ENCODE data around the gene CPNE1. TPM values are rescaled to one million over a fixed set of nuclear protein-coding genes. Genes with fewer than 3 reads are reported as not detected.

The CPNE1 gene
- total RNA-seq, 1 experiment from 2014 or later = 222 TPM

DNA sequence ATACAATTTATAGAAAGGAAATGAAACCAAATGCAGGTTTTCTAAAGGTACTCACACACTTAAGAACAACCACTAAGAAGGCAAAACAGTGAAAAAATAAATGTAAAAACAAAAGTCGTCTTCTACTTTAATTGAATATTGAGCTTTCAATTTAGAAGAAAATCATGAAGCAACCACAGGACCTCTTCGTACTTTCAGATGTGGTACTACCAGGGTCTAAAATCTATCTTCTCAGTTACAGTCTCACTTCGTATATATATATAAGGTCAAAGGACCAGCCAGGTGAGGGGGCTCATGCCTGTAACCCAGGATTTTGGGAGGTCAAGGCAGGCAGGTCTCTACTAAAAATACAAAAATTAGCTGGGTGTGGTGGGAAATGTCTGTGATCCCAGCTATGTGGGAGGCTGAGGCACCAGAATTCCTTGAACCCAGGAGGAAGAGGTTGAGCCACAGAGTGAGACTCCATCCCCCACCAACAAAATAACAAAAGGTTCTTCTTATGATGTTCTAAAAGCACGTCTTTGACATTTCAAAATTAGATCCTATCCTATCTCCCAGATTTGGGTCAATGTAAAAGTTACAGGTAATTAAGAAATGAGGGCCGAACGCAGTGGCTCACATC, 47.0 kb upstream of the CPNE1 start:
- Histone ChIP-seq H3K4me1 (ENCODE audit: insufficient read depth, low read length) (no peaks in the 10 kb centered on the region), H3K79me2 (ENCODE audit: low read length) (peaks cover 68% of the 10 kb centered on the region), H3K27me3 (ENCODE audit: low read length) (no peaks in the 10 kb centered on the region), H3K4me3 (ENCODE audit: low read length) (no peak overlapping the region), H3F3A (ENCODE audit: low read length, unreplicated experiment) (peaks cover 46% of the 10 kb centered on the region), H3K27ac (ENCODE audit: low read length) (no peak overlapping the region), H4K20me1 (ENCODE audit: low read length) (peaks cover 58% of the 10 kb centered on the region), H3K36me3 (ENCODE audit: low read depth, low read length) (peaks cover 91% of the 10 kb centered on the region), H3K9me3 (ENCODE audit: low read length) (no peaks in the 10 kb centered on the region), H3K9me2 (replicated peaks; ENCODE audit: low read length) (no peaks in the 10 kb centered on the region), H2AFZ (ENCODE audit: low read length) (no peak overlapping the region), H3K4me2 (ENCODE audit: low read length) (no peak overlapping the region), H3K9ac (ENCODE audit: low read length) (no peak overlapping the region)
- CTCF ChIA-PET = no interaction called here
- intact Hi-C loops (cut with micrococcal nuclease) = no loop called here
- DNase-seq = no peak
- no peak for TF ChIP-seq EZH2phosphoT487 (IDR thresholded peaks at IDR 0.05; ENCODE audit: borderline replicate concordance, low read length)
- TF ChIP-seq, protein P1, sequence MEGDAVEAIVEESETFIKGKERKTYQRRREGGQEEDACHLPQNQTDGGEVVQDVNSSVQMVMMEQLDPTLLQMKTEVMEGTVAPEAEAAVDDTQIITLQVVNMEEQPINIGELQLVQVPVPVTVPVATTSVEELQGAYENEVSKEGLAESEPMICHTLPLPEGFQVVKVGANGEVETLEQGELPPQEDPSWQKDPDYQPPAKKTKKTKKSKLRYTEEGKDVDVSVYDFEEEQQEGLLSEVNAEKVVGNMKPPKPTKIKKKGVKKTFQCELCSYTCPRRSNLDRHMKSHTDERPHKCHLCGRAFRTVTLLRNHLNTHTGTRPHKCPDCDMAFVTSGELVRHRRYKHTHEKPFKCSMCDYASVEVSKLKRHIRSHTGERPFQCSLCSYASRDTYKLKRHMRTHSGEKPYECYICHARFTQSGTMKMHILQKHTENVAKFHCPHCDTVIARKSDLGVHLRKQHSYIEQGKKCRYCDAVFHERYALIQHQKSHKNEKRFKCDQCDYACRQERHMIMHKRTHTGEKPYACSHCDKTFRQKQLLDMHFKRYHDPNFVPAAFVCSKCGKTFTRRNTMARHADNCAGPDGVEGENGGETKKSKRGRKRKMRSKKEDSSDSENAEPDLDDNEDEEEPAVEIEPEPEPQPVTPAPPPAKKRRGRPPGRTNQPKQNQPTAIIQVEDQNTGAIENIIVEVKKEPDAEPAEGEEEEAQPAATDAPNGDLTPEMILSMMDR (conservative IDR thresholded peaks at IDR 0.05; ENCODE audit: low read depth, low read length) = no peak
- TF ChIP-seq EZH2 (IDR thresholded peaks at IDR 0.05; ENCODE audit: low read length, unreplicated experiment) = no peak
- no TSS peak for BruUV-seq (replicated peaks)
- POLR2A ChIA-PET (ENCODE audit: unreplicated experiment) = interaction anchor here (0.6 kb wide), 1 partner anchor 23 kb away, joined by 3 read pairs; no protein-coding TSS in a partner anchor
- ATAC-seq = no peak

DNA sequence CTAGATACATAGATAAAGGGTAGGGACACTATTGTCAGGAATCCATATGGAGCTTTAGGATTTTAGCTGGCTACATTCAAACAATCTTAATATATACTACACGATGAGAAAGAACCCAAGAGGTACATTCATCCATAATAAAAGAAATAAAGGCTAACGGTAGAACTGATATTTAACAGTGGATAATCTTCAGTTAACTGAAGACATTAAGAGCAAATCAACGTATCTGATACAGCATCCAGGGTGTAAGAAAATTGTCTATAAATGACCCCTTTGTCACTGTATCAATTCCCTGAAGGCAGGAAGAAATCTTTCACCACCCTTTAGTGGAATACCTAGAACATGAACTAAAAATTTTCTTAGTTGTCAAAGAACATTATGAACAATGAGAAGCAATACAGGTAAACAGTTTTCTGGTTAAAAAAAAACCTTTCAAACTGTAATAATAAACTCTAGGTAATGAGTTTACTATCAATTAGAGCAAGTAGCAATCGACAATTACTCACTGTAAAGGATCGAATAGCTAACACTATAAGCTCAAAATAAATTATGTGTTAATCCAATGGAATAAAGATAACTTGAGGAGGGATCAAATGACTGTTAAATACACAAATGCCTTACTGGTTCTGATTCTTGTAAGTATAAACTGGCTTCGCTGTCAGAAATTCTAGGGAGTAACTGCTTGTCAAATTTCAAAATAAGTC, 46.3 kb upstream of the CPNE1 start:
- no peak for TF ChIP-seq EZH2phosphoT487 (IDR thresholded peaks at IDR 0.05; ENCODE audit: borderline replicate concordance, low read length)
- Histone ChIP-seq H3K9ac (ENCODE audit: low read length) (no peak overlapping the region), H4K20me1 (ENCODE audit: low read length) (peaks cover 53% of the 10 kb centered on the region), H3K36me3 (ENCODE audit: low read depth, low read length) (peaks cover 90% of the 10 kb centered on the region), H3K9me2 (replicated peaks; ENCODE audit: low read length) (no peaks in the 10 kb centered on the region), H3K4me1 (ENCODE audit: insufficient read depth, low read length) (no peaks in the 10 kb centered on the region), H3K27me3 (ENCODE audit: low read length) (no peaks in the 10 kb centered on the region), H3K4me2 (ENCODE audit: low read length) (no peak overlapping the region), H3K79me2 (ENCODE audit: low read length) (peaks cover 61% of the 10 kb centered on the region), H3F3A (ENCODE audit: low read length, unreplicated experiment) (peaks cover 47% of the 10 kb centered on the region), H3K4me3 (ENCODE audit: low read length) (no peak overlapping the region), H2AFZ (ENCODE audit: low read length) (no peak overlapping the region), H3K27ac (ENCODE audit: low read length) (no peak overlapping the region), H3K9me3 (ENCODE audit: low read length) (no peaks in the 10 kb centered on the region)
- ATAC-seq (no peak), DNase-seq (no peak)
- CTCF ChIA-PET = no interaction called here
- POLR2A ChIA-PET (ENCODE audit: unreplicated experiment) = interaction anchor here (0.6 kb wide), 1 partner anchor 24 kb away, joined by 3 read pairs; no protein-coding TSS in a partner anchor
- intact Hi-C loops (cut with micrococcal nuclease) = no loop called here
- no TSS peak for BruUV-seq (replicated peaks)

DNA sequence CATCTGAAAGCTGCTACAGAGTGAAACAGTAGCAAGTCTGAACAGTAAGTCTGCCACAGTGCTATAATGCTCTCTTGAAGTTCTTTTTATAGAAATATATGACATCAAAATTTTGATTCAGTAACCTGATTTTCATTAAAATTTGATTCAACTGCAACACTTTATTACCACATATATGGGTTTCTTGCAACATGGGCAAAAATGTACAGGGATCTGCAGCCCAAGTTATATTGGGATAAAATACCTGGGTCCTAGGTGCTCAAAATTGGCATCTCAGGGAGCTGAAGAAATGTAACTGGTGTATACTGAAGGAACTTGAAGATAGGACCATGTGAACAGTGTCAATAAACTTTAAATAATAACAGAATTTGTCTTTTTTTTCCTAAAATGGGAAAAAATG, 45.3 kb upstream of the CPNE1 start:
- Histone ChIP-seq H3K27me3 (ENCODE audit: low read length) (no peaks in the 10 kb centered on the region), H3K4me2 (ENCODE audit: low read length) (no peak overlapping the region), H3K9me3 (ENCODE audit: low read length) (no peaks in the 10 kb centered on the region), H3F3A (ENCODE audit: low read length, unreplicated experiment) (peaks cover 52% of the 10 kb centered on the region), H3K9me2 (replicated peaks; ENCODE audit: low read length) (no peaks in the 10 kb centered on the region), H3K4me1 (ENCODE audit: insufficient read depth, low read length) (no peaks in the 10 kb centered on the region), H3K27ac (ENCODE audit: low read length) (no peak overlapping the region), H3K36me3 (ENCODE audit: low read depth, low read length) (peaks cover 90% of the 10 kb centered on the region), H3K79me2 (ENCODE audit: low read length) (peaks cover 55% of the 10 kb centered on the region), H2AFZ (ENCODE audit: low read length) (no peak overlapping the region), H4K20me1 (ENCODE audit: low read length) (peaks cover 46% of the 10 kb centered on the region), H3K9ac (ENCODE audit: low read length) (no peak overlapping the region), H3K4me3 (ENCODE audit: low read length) (no peak overlapping the region)
- TF ChIP-seq EZH2phosphoT487 (IDR thresholded peaks at IDR 0.05; ENCODE audit: borderline replicate concordance, low read length) (no peak), EZH2 (IDR thresholded peaks at IDR 0.05; ENCODE audit: low read length, unreplicated experiment) (no peak)
- TF ChIP-seq, protein P1 (conservative IDR thresholded peaks at IDR 0.05; ENCODE audit: low read depth, low read length) = no peak
- ChIA-PET CTCF (no interaction called here), POLR2A (ENCODE audit: unreplicated experiment) (no interaction called here)
- ATAC-seq = no peak
- no peak for DNase-seq
- no TSS peak for BruUV-seq (replicated peaks)
- intact Hi-C loops (cut with micrococcal nuclease) = no loop called here
